ENCODE data around the gene CCDC47.
"Not testable (repeated sequence)": the region's sequence is repeated elsewhere in the genome, so short reads cannot be mapped to it uniquely, and the experiment has no call there.

Gene CCDC47

GRCh38 chr17:63798572-63799106, 25.2 kb upstream of the CCDC47 start:
- no peak for TF ChIP-seq CTCF (IDR thresholded peaks at IDR 0.05; ENCODE audit: low read depth, low read length)
- no peak for DNase-seq (ENCODE audit: extremely low read depth, low read depth)

GRCh38 chr17:63796375-63796774, 23.0 kb upstream of the CCDC47 start:
- DNase-seq (ENCODE audit: extremely low read depth, low read depth) = not testable (repeated sequence)

GRCh38 chr17:63792055-63792729, 18.8 kb upstream of the CCDC47 start:
- no peak for TF ChIP-seq CTCF (IDR thresholded peaks at IDR 0.05; ENCODE audit: low read depth, low read length)
- no peak for DNase-seq (ENCODE audit: extremely low read depth, low read depth)

- no peak for TF ChIP-seq CTCF (IDR thresholded peaks at IDR 0.05; ENCODE audit: low read depth, low read length)
- no peak for DNase-seq (ENCODE audit: extremely low read depth, low read depth)
Measured at GRCh38 chr17:63790057-63790456, 16.7 kb upstream of the CCDC47 start.

GRCh38 chr17:63786971-63787711, 13.7 kb upstream of the CCDC47 start:
- no peak for DNase-seq (ENCODE audit: extremely low read depth, low read depth)
- TF ChIP-seq CTCF (IDR thresholded peaks at IDR 0.05; ENCODE audit: low read depth, low read length) = no peak

- TF ChIP-seq CTCF (IDR thresholded peaks at IDR 0.05; ENCODE audit: low read depth, low read length) = no peak
- no peak for DNase-seq (ENCODE audit: extremely low read depth, low read depth)
Measured at GRCh38 chr17:63786117-63786516, 12.7 kb upstream of the CCDC47 start.

- DNase-seq (ENCODE audit: extremely low read depth, low read depth) = no peak
- no peak for TF ChIP-seq CTCF (IDR thresholded peaks at IDR 0.05; ENCODE audit: low read depth, low read length)
Measured at GRCh38 chr17:63785556-63785955, 12.2 kb upstream of the CCDC47 start.

Data from AG09319 (cell line).